SW480 (cell line): ENCODE results near the gene PTBP1.

Experiments used
- DNase-seq: peaks from one replicate; pipeline ENCODE4 v3.0.0-alpha.2; 2016; ENCODE audit warnings: low spot score

PTBP1 gene

GRCh38 chr19:796692-797527 lies at the start of gene PTBP1:
Gene PTBP1, plus strand, starts transcription at chr19:797452. Its CDS starts 46 bp downstream, at chr19:797498.
- DNase-seq = peak; percentile 98

GRCh38 chr19:748274-748598 lies 49.0 kb upstream of the PTBP1 start:
- DNase-seq = no peak

- no peak for DNase-seq
These were observed 47.4 kb upstream of the PTBP1 start for GRCh38 chr19:749811-750210.

DNA sequence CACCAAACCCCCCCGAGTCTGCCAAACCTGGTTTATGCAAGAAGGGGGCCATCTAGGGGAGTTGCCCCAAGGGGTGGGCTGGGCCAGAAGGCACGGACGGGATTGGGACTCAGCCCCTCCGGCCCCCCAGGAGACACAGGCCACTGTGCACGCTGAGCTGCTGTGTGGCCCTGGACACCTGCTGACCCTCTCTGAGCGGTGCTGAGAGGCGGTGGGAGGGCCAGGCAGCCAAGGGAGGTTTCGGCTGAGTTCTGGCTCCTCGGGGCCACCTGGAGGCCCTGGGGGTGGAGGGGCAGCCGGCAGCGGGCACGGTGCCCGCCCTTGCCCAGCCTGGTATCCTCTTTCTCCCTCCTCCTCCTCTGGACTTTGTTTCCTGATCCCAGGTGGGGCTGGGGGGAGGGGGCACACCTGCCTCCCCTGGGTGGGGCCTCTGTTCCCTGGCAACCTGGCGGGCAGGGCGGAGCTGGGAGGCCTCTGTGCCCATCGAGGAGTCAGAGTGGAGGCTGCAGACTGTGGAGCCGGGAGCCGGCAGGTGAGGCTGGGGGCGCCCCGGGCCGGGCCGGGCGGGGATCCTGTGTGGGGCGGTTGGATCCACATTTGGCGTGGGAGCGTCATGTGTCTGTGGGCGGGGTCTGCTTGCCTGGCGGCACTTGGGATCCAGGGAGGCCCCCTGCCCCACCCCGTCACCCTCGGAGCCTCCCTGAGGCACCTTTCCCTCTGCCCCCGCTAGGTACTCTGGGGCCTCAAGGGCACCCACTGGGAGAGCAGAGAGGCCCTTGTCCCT lies 46.4 kb upstream of the PTBP1 start, which contains the start of gene MISP:
Gene MISP (plus strand): TSS at position 473 of the 784 bp plus-strand sequence. CDS start 5,835 bp downstream, outside the sequence.
- DNase-seq = peak; percentile 86

GRCh38 chr19:751501-752341 lies 45.5 kb upstream of the PTBP1 start:
- DNase-seq = peak; percentile 63

GRCh38 chr19:752652-753517 lies 44.4 kb upstream of the PTBP1 start:
- peak; percentile 95 for DNase-seq

DNA sequence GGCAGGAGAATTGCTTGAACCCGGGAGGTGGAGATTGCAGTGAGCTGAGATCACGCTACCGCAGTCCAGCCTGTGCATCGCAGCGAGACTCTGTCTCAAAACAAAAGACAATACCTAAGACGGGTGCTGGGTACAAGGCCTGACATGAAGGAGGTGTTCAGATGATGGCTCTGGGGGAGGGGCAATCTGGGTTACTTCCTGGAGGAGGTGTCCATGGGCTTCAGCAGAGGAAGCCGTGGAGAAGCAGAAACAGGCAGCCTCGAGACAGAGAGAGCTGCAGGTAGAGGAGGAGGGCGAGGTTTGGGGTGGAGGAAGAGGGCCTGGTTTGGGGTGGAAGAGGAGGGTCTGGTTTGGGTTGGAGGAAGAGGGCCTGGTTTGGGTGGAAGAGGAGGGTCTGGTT lies 42.7 kb upstream of the PTBP1 start:
- DNase-seq = no peak

DNA sequence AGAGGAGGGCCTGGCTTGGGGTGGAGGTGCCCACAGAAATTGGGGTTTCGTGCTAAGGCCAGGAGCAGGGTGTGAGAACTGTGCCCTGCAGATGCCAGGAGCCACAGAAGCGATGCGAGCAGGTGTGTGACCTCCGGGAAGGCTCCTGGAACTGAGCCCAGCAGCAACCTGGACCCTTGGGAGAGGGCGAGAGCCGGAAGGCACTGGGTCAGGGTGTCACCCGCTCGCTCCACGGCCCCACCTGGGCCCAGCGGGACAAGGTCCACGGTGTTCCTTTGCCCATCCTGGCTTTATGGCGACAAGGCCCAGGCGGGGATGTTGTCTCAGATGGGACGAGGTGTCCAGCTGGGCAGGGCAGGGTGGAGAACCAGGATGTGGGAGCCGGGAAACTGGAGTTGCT lies 42.2 kb upstream of the PTBP1 start:
- no peak for DNase-seq

DNA sequence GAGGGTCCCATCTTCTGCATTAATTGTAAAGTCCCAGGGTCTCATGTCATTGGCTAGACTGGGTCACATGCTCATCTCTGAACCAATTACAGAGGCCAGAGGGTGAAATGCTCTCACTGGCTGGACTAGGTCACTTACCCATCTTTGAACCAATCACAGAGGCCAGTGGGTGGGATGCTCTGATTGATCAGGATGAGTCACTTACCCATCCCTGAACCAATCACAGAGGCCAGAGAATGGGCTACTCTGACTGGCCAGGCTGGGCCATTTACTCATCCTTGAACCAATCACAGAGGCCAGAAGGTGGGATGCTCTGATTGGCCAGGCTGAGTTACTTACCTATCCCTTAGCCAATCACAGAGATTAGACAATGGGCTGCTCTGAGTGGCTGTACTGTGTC lies 41.0 kb upstream of the PTBP1 start:
- DNase-seq = peak; percentile 39

DNA sequence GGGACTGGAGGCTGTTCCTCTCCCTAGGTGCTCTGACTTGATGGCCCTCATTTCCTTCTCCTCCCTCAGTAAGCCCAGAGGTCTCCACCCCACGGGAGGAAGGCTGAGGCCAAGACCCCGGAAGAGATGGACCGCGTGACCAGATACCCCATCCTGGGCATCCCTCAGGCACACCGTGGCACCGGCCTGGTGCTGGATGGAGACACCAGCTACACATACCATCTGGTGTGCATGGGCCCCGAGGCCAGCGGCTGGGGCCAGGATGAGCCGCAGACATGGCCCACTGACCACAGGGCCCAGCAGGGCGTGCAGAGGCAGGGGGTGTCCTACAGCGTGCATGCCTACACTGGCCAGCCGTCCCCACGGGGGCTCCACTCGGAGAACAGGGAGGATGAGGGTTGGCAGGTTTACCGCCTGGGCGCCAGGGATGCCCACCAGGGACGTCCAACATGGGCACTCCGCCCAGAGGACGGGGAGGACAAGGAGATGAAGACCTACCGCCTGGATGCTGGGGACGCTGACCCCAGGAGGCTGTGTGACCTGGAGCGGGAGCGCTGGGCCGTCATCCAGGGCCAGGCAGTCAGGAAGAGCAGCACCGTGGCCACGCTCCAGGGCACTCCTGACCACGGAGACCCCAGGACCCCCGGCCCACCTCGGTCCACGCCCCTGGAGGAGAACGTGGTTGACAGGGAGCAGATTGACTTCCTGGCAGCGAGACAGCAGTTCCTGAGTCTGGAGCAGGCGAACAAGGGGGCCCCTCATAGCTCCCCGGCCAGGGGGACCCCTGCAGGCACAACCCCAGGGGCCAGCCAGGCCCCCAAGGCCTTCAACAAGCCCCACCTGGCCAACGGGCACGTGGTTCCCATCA lies 40.2 kb upstream of the PTBP1 start:
- no peak for DNase-seq

DNA sequence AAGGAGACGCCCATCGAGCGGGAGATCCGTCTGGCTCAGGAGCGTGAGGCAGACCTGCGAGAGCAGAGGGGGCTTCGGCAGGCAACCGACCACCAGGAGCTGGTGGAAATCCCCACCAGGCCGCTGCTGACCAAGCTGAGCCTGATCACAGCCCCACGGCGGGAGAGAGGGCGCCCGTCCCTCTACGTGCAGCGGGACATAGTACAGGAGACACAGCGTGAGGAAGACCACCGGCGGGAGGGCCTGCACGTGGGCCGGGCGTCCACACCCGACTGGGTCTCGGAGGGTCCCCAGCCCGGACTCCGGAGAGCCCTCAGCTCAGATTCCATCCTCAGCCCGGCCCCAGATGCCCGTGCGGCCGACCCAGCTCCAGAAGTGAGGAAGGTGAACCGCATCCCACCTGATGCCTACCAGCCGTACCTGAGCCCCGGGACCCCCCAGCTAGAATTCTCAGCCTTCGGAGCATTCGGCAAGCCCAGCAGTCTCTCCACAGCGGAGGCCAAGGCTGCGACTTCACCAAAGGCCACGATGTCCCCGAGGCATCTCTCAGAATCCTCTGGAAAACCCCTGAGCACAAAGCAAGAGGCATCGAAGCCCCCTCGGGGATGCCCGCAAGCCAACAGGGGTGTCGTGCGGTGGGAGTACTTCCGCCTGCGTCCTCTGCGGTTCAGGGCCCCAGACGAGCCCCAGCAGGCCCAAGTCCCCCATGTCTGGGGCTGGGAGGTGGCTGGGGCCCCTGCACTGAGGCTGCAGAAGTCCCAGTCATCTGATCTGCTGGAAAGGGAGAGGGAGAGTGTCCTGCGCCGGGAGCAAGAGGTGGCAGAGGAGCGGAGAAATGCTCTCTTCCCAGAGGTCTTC lies 39.2 kb upstream of the PTBP1 start:
- no peak for DNase-seq

GRCh38 chr19:763181-763580 lies 34.1 kb upstream of the PTBP1 start:
- DNase-seq = no peak

- no peak for DNase-seq
These were observed 33.4 kb upstream of the PTBP1 start for GRCh38 chr19:763869-764268.

GRCh38 chr19:764301-764700 lies 33.0 kb upstream of the PTBP1 start:
- no peak for DNase-seq

- no peak for DNase-seq
These were observed 32.0 kb upstream of the PTBP1 start for GRCh38 chr19:765179-765738.

DNA sequence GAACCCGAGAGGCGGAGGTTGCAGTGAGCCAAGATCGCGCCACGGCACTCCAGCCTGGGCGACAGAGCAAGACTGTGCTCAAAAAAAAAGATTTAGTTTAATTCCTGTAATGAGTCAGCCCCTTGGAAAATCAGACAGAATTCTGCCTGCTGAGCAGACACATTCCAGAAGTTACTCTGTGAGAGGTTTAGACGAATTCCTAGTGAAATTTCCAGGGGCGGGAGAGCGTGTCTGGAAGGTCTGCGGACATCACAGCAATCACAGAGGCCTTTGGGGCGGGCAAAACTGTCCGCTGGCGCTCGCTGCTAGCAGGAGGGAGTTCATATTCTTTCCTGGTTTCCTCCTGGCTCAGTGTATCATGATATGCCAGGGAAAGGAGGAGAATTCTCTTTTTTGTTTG lies 28.8 kb upstream of the PTBP1 start:
- DNase-seq = no peak

DNA sequence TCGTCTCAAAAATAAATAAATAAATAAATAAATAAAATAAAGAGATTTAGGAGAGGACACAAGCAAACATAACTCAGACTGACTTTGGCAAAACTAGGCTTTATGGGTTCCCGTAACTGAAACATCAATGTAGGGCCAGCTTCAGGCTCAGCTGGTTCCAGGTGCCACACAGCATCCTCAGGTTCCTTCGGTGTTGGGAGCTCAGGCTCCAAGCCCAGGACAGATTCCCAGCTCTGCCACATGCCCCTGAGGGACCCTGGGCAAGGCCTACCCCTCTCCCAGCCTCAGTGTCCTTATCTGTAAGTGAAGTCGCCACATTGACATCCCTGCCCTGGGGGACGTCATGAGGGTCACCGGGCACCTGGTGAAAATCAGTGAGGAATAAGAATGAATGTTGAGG lies 27.6 kb upstream of the PTBP1 start:
- no peak for DNase-seq

DNA sequence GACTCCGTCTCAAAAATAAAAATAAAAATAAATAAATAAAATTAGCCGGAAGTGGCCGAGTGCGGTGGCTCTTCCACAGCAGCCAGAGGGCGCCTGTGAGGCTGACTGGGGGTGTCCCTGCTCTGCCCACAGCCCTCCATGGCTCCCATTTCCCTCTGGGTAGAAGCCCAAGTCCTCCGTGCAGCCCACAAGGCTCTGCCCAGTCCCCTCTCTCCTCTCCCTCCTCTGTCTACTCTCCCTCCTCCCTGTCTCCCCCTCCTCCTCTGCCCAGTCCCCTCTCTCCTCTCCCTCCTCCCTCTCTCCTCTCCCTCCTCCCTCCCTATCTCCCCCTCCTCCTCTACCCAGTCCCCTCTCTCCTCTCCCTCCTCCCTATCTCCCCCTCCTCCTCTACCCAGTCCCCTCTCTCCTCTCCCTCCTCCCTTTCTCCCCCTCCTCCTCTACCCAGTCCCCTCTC lies 25.9 kb upstream of the PTBP1 start:
- DNase-seq = peak; percentile 44

- no peak for DNase-seq
These were observed 25.2 kb upstream of the PTBP1 start for GRCh38 chr19:772063-772462.
